ENCODE data around the gene SPOCK1. TPM values are rescaled to one million over a fixed set of nuclear protein-coding genes. Genes with fewer than 3 reads are reported as not detected.
"Not testable (repeated sequence)": the region's sequence is repeated elsewhere in the genome, so short reads cannot be mapped to it uniquely, and the experiment has no call there.

SPOCK1 gene
- total RNA-seq, 2 experiments from 2014 or later, result not detected

DNA sequence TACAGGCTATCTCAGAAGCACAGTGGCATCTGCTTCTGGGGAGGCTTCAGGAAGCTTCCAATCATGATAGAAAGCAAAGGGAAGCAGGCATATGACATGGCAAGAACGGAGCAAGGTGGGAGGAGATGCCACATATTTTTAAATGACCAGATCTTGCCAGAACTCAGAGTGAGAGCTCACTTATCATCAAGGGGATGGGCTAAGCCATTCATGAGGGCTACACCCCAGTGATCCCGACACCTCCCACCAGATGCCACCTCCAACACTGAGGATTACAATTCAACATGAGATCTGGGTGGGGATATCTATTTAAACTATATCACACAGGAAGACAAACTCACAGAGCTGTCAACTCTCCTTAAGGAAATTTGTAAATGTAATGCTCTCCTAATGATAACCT is 258.8 kb downstream of the SPOCK1 start:
- DNase-seq (no peak), ATAC-seq (ENCODE audit: low read depth) (no peak)
- Mint-ChIP-seq H3K9me3 (no peaks in the 10 kb centered on the region), H3K27me3 (peaks cover 5% of the 10 kb centered on the region), H3K4me3 (no peak overlapping the region), H3K4me1 (no peaks in the 10 kb centered on the region), H3K36me3 (no peaks in the 10 kb centered on the region), H3K27ac (no peak overlapping the region)
- POLR2A ChIA-PET, result no interaction called here

DNA sequence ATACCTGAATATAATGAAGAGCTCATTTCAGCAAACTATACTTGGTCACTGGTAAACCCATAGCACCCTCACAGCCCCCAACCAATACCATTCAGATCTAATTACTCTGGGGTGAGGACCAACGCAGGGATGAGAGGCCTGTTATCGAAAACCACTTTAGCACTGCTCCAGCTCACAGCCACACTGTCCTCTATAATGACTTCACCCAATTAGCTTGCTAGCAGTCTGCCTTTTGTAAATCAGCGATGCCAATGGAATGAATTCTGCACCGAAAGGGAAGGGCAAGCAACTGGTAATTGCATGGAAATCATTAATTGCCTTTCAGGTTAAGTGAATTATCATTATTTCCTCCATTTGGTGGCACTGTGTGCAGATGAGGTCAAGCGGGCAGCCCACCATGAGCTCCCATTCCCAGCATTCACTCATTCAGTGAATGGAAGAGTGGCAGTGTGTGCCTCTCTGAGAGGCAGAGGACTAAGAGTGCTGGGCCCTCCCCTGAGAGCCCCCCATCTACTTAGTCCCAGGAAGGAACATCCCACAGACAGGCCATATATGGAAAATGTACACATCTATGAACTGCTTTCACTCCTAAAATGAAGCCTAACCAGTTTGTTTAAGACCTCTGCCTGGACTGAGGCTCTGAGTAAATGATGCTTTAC is 262.1 kb downstream of the SPOCK1 start:
- Mint-ChIP-seq H3K4me1 (no peaks in the 10 kb centered on the region), H3K9me3 (no peaks in the 10 kb centered on the region), H3K36me3 (no peaks in the 10 kb centered on the region), H3K27me3 (peaks cover 3% of the 10 kb centered on the region), H3K4me3 (no peak overlapping the region), H3K27ac (no peak overlapping the region)
- DNase-seq (no peak), ATAC-seq (ENCODE audit: low read depth) (no peak)
- POLR2A ChIA-PET, result no interaction called here

DNA sequence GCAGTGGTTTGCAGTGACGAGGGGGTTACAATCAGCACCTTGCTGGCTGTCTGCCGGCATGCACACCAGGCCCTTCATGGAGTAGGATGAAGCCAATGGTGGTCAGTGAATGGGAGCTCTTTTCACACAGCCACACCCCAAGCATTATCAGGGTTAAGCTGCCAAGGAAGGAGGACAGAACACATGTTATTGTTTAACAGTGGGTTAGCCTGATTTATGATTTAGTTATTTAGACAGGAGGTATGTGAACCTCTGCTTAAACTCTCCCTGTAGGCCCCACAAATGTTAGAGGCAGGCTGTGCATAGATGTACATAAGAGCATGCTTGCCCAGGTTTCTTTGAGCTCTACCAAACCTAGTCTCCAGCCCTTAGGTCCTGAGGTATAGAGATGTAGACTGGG is 262.9 kb downstream of the SPOCK1 start:
- H3K27ac Mint-ChIP-seq, result no peak overlapping the region
- DNase-seq, result no peak
- H3K4me3 Mint-ChIP-seq, result no peak overlapping the region
- no peaks in the 10 kb centered on the region for H3K9me3 Mint-ChIP-seq
- POLR2A ChIA-PET, result no interaction called here
- H3K4me1 Mint-ChIP-seq, result no peaks in the 10 kb centered on the region
- no peaks in the 10 kb centered on the region for H3K36me3 Mint-ChIP-seq
- H3K27me3 Mint-ChIP-seq, result peaks cover 2% of the 10 kb centered on the region
- no peak for ATAC-seq (ENCODE audit: low read depth)

DNA sequence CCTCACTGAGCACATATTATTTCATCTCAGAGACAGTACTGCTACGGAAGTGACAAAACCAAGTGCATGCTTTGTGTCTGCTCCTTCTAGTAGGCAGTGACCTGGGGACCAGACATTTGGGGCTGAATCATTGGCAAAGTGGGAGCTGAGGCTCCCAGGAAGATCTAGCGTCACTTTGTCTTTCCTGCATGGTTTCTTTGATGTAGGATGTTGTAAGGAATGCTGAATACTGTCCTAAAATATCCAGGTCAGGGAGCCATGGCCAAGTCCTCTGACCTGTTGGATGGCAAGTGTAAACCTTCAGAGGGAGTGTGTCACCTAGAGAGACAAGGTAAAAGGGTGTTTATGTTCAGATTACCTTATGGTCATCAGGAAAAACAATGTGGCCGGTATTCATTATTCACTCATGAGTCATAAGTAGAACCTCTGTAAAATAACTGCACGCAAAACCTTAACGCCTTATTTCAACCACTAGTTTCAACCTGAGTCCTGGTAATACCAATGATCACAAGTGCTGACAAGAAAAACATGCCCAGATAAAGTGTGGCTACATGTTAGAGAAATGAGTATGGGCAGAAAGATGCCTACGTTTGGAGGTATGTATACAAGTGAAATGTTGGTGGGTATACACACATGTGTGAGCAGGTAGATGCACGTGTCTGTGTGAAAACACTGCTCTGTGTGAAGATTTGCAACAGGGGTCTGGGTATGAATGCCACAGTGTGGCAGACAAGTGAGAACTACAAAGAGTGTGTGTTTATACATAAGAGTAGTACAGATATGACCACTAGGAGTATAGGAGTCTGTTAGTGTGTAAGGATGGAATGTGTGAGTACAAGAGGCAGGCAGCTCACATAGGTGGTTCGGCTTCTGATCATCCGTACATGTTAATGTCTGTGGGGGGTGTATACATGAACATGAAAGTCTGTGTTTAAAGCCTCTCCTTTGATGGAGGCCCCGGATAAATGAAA is 263.9 kb downstream of the SPOCK1 start:
- POLR2A ChIA-PET, result no interaction called here
- no peaks in the 10 kb centered on the region for H3K9me3 Mint-ChIP-seq
- no peak overlapping the region for H3K4me3 Mint-ChIP-seq
- no peak overlapping the region for H3K27ac Mint-ChIP-seq
- H3K27me3 Mint-ChIP-seq, result peaks cover 3% of the 10 kb centered on the region
- no peak for DNase-seq
- H3K36me3 Mint-ChIP-seq, result no peaks in the 10 kb centered on the region
- no peak for ATAC-seq (ENCODE audit: low read depth)
- H3K4me1 Mint-ChIP-seq, result no peaks in the 10 kb centered on the region

DNA sequence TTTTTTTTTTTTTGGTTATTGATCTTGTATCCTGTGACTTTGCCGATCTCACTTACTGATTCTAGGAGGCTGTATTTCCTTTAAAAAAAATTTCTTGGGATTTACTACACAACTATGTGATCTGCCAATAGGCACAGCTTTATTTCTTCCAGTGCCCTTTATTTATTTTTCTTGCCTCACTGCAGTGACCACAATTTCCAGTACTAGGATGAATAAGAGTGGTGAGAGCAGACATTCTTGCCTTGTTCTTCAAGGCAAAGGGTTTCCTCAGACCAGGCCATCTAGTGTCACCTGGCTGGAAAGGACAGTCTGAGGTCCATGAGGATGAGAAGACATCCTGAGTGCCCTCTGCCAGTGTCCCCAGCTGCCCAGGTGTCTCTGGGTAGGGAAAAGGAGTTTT is 265.4 kb downstream of the SPOCK1 start:
- POLR2A ChIA-PET, result no interaction called here
- Mint-ChIP-seq H3K27ac (no peak overlapping the region), H3K36me3 (no peaks in the 10 kb centered on the region), H3K4me1 (no peaks in the 10 kb centered on the region), H3K4me3 (no peak overlapping the region), H3K27me3 (peaks cover 3% of the 10 kb centered on the region), H3K9me3 (no peaks in the 10 kb centered on the region)
- DNase-seq (no peak), ATAC-seq (ENCODE audit: low read depth) (no peak)

DNA sequence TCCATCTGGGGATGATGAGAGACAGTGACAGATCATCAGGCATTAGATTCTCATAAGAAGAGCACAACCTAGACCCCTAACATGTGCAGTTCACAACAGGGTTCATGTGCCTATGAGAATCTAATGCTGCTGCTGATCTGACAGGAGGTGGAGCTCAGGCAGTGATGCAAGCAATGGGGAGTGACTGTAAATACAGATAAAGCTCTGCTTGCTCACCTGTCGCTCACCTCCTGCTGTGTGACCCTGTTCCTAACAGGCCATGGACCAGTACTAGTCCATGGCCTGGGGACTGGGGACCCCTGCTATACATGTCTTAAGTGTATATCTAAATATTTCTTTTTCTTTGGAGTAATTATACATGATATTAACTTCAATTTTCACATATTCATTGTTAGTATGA is 265.8 kb downstream of the SPOCK1 start:
- ATAC-seq (ENCODE audit: low read depth); H3K27ac Mint-ChIP-seq; POLR2A ChIA-PET; H3K36me3 Mint-ChIP-seq; H3K9me3 Mint-ChIP-seq; DNase-seq; H3K4me1 Mint-ChIP-seq; H3K27me3 Mint-ChIP-seq; H3K4me3 Mint-ChIP-seq: not testable (repeated sequence)

DNA sequence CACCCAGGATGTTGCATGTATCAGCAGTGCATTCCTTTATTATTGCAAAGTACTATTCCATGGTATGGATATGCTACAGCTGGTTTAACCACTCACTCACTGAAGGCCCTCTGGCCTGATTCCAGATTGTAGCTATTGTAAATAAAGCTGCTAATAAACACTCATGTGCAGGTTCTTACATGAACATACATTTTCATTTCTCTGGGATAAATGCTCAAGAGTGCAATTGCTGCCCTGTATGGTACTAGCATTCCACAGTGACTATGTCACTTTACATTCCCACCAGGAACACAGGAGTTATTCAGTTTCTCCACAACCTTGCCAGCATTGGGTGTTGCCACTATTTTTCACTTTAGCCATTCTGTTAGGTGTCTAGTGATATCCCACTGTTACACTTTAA is 267.6 kb downstream of the SPOCK1 start:
- H3K27ac Mint-ChIP-seq, result no peak overlapping the region
- H3K9me3 Mint-ChIP-seq, result no peaks in the 10 kb centered on the region
- no peaks in the 10 kb centered on the region for H3K4me1 Mint-ChIP-seq
- ATAC-seq (ENCODE audit: low read depth), result no peak
- POLR2A ChIA-PET, result no interaction called here
- H3K27me3 Mint-ChIP-seq, result peaks cover 3% of the 10 kb centered on the region
- no peak overlapping the region for H3K4me3 Mint-ChIP-seq
- DNase-seq, result no peak
- no peaks in the 10 kb centered on the region for H3K36me3 Mint-ChIP-seq

DNA sequence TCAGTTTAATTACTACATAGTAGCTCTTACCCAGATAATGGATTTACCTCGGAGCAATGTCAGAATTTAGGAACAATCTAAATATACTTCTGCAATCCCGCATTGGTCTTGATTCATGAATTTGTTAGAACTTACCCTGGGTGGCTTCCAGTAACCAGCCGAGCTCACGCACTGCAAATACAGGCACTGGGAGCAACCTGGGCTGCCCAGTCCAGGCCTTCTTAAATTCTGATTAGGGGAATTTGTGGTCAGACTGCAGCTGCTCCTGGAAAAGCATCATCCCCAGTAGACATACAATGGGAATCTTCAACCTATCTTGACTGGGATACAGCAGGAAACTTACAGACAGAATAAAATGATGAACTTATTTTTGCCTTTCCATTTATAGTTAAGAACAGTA is 270.3 kb downstream of the SPOCK1 start:
- no peaks in the 10 kb centered on the region for H3K36me3 Mint-ChIP-seq
- no peak for ATAC-seq (ENCODE audit: low read depth)
- DNase-seq, result no peak
- no peak overlapping the region for H3K4me3 Mint-ChIP-seq
- H3K27ac Mint-ChIP-seq, result no peak overlapping the region
- no peaks in the 10 kb centered on the region for H3K4me1 Mint-ChIP-seq
- H3K27me3 Mint-ChIP-seq, result peaks cover 3% of the 10 kb centered on the region
- H3K9me3 Mint-ChIP-seq, result no peaks in the 10 kb centered on the region
- POLR2A ChIA-PET, result no interaction called here

DNA sequence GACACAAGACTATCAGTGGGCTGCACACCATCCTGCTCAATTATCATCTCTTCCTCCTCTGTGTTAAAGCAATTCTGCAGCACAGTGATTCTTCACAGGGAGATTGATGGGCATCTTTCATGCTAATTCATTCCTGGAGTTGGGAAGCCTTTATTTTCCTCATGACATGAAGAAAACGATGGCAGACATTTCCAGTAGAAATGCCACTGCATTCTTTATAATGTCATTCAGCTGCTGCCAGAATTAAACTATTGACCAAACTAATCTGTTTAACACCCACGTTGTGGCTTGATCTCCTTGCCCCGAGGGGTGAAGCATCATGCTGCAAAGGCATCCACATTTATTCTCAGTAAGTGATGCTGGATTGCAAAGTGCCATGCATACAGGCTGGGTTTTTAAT is 273.0 kb downstream of the SPOCK1 start:
- Mint-ChIP-seq H3K4me1 (no peaks in the 10 kb centered on the region), H3K9me3 (no peaks in the 10 kb centered on the region), H3K36me3 (no peaks in the 10 kb centered on the region), H3K4me3 (no peak overlapping the region), H3K27me3 (peaks cover 6% of the 10 kb centered on the region), H3K27ac (no peak overlapping the region)
- DNase-seq (no peak), ATAC-seq (ENCODE audit: low read depth) (no peak)
- POLR2A ChIA-PET, result no interaction called here

DNA sequence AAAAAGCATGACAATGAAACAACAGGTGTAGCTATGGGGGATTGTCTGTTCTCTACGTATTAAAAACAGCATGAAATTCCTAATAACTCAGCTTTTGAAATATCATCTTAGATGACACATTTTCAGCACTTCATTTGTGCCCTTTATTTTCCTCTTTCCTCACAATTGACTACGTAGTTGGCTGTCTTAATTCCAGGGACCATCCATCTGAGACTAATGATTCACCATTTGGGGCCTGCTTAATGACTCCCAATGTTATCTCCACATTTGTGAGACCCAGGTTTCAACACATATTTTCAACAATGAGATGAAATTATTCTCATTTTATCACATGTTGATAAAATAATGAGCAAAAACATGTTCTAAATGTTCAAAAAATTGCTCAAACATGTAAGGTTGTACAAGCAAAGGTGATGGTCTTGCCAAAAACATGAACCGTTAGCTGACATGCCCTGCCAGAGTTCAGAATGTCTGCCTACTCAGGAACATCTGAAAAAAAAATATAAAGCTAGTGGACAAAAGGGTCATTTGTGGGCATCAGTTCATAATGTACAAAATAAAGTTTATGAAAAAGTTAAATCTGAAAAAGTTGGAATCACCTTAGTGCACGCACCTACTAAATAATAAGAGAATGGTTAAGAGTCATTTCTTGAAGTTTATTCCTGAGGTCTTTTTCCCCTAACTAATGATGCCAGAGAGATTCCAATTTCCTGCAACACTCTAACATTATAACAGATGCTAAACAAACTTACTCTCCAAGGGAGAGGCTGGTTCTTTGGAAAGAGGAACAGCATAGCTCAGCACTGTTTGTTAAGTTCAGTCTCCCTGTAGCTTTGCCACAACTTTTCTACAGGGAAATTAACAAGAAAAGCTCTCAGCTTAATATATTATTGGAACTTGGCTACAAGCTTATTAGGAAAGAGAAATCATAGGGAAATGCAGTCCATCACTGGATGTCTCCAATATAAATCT is 275.5 kb downstream of the SPOCK1 start:
- no peaks in the 10 kb centered on the region for H3K4me1 Mint-ChIP-seq
- no peak for ATAC-seq (ENCODE audit: low read depth)
- H3K4me3 Mint-ChIP-seq, result no peak overlapping the region
- no peaks in the 10 kb centered on the region for H3K36me3 Mint-ChIP-seq
- DNase-seq, result no peak
- POLR2A ChIA-PET, result no interaction called here
- H3K27ac Mint-ChIP-seq, result no peak overlapping the region
- no peaks in the 10 kb centered on the region for H3K9me3 Mint-ChIP-seq
- H3K27me3 Mint-ChIP-seq, result peaks cover 6% of the 10 kb centered on the region

DNA sequence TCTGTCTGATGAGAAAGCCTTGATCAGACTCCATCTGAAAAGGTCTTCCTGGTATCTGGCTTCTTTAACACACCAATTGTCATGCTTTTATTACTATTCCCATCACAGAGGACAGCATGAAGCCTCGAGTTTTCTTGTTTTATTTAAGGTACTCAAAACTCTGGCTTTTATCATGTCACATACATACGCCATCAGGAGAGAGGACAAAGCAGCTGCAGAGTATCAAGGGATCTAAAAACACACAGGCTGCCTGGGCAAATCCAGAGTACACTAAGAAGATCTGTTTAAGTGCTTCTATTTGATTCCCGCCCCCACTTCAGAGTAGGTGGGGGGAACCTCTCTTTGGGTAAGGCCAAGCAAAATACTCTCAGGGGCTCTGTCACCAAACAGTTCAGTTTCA is 277.2 kb downstream of the SPOCK1 start:
- Mint-ChIP-seq H3K27ac (no peak overlapping the region), H3K36me3 (no peaks in the 10 kb centered on the region), H3K4me1 (no peaks in the 10 kb centered on the region), H3K27me3 (peaks cover 6% of the 10 kb centered on the region), H3K9me3 (no peaks in the 10 kb centered on the region), H3K4me3 (no peak overlapping the region)
- no peak for ATAC-seq (ENCODE audit: low read depth)
- no peak for DNase-seq
- POLR2A ChIA-PET, result no interaction called here

DNA sequence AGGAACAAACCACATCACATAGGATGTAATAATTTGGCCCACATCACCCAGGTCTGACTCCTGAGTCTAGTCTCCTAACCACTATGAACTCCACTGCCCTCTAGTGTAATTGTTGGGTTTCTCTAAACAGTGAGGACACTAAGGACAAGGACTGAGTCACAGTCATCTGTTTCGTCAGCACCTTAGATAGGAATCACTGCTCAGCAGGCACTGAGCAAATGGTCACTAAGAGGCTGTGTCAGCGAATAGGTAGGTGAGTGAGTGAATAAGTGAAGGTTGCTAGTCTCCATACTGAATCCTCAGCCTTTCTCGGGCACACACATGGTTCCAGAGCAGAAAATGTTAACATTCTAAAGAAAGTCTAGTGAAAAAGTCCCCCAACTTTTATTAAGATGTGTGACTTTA is 278.6 kb downstream of the SPOCK1 start:
- POLR2A ChIA-PET, result no interaction called here
- peak; percentile 42 for ATAC-seq (ENCODE audit: low read depth)
- no peak overlapping the region for H3K27ac Mint-ChIP-seq
- no peaks in the 10 kb centered on the region for H3K9me3 Mint-ChIP-seq
- no peak overlapping the region for H3K4me3 Mint-ChIP-seq
- no peak for DNase-seq
- H3K36me3 Mint-ChIP-seq, result no peaks in the 10 kb centered on the region
- H3K4me1 Mint-ChIP-seq, result no peaks in the 10 kb centered on the region
- peaks cover 6% of the 10 kb centered on the region for H3K27me3 Mint-ChIP-seq

DNA sequence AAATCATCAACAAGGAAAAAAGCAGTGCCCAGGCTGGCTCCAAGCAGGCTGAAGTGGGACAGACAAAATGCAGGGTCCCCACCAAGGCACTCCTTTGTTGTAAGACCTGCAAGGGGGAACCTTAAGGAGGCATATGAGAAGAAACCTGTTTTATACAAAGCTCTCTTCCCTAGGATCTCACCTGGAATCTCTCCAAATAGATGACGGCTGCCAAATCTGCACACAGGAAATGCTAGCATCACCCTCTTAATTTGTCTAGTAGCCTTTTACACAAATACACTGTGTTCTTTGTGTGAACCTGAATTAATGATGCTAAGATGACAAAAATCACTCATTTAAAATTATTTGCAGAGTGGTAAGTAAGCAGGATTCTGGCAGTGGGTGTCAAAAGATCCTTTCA is 280.2 kb downstream of the SPOCK1 start:
- Mint-ChIP-seq H3K36me3 (no peaks in the 10 kb centered on the region), H3K4me1 (no peaks in the 10 kb centered on the region), H3K9me3 (no peaks in the 10 kb centered on the region), H3K4me3 (no peak overlapping the region), H3K27ac (no peak overlapping the region), H3K27me3 (peaks cover 6% of the 10 kb centered on the region)
- POLR2A ChIA-PET, result no interaction called here
- no peak for DNase-seq
- ATAC-seq (ENCODE audit: low read depth), result no peak
